HepG2 (cell line): ENCODE results near the gene GPATCH3. TPM values are rescaled to one million over a fixed set of nuclear protein-coding genes. Genes with fewer than 3 reads are reported as not detected.
A peak's percentile ranks its signal among the peaks of the same experiment; 100 is the strongest.

Experiments
- CAMTA2 ChIP-seq: sonication (generic); formaldehyde crosslinking; IDR thresholded peaks from 2 replicates; pipeline ENCODE4 v1.4.0; 2020; ENCODE audit warnings: mild to moderate bottlenecking, missing genetic modification reagents, borderline replicate concordance
- CTCF ChIP-seq: sonication (generic); formaldehyde crosslinking; IDR thresholded peaks from 2 replicates; pipeline ENCODE4 v1.5.0; 2020; ENCODE audit warnings: mild to moderate bottlenecking, missing genetic modification reagents, moderate library complexity
- DZIP1 ChIP-seq: sonication (generic); formaldehyde crosslinking; IDR thresholded peaks from 2 replicates; pipeline ENCODE4 v1.5.0; 2020; ENCODE audit warnings: mild to moderate bottlenecking, missing genetic modification reagents
- FOSL2 ChIP-seq: sonication (generic); formaldehyde crosslinking; IDR thresholded peaks from 2 replicates; pipeline ENCODE4 v1.4.0; 2020; ENCODE audit warnings: missing genetic modification reagents
- HIC2 ChIP-seq: sonication (generic); formaldehyde crosslinking; IDR thresholded peaks from 2 replicates; pipeline ENCODE4 v1.9.0; 2022; ENCODE audit warnings: low read depth, missing genetic modification reagents
- NCOA1 ChIP-seq: sonication (generic); formaldehyde crosslinking; IDR thresholded peaks from 2 replicates; pipeline ENCODE4 v1.9.0; 2021; ENCODE audit warnings: missing genetic modification reagents
- PHF21A ChIP-seq: sonication (generic); formaldehyde crosslinking; IDR thresholded peaks from 2 replicates; pipeline ENCODE4 v1.5.0; 2020; ENCODE audit warnings: mild to moderate bottlenecking, missing genetic modification reagents
- RARA ChIP-seq: IDR thresholded peaks from 2 replicates; pipeline ENCODE4 v1.6.1; 2016; ENCODE audit warnings: missing genetic modification reagents, missing compliant biosample characterization
- RFX5 ChIP-seq: IDR thresholded peaks from 2 replicates; pipeline ENCODE4 v1.6.1; 2011; ENCODE audit warnings: low read depth, low read length, improper control_type of control experiment
- RXRA ChIP-seq: sonication (generic); formaldehyde crosslinking; IDR thresholded peaks from 2 replicates; pipeline ENCODE4 v1.5.1; 2020; ENCODE audit warnings: missing genetic modification reagents
- TOPORS ChIP-seq: sonication (generic); formaldehyde crosslinking; IDR thresholded peaks from 2 replicates; pipeline ENCODE4 v1.8.0; 2023; ENCODE audit warnings: mild to moderate bottlenecking, missing genetic modification reagents
- ZBTB21 ChIP-seq: sonication (generic); formaldehyde crosslinking; IDR thresholded peaks from 2 replicates; pipeline ENCODE4 v1.4.0; 2020; ENCODE audit warnings: missing genetic modification reagents
- ZBTB33 ChIP-seq: sonication (generic); formaldehyde crosslinking; IDR thresholded peaks from 2 replicates; pipeline ENCODE4 v1.4.0; 2020; ENCODE audit warnings: missing genetic modification reagents
- ZNF512 ChIP-seq: sonication (generic); formaldehyde crosslinking; IDR thresholded peaks from 2 replicates; pipeline ENCODE4 v1.4.0; 2020; ENCODE audit warnings: mild to moderate bottlenecking, missing genetic modification reagents
- polyA plus RNA-seq, 8 experiments: library from polyadenylated mRNA; depleted of rRNA in 3 of 8; stranded (reverse) in 7 of 8; unstranded in 1 of 8; fragments of >200 nt; fragmentation: Illumina TruSeq in 4 of 8; extraction: Trizol in 4 of 8; gene quantifications; 2 replicates each; pipeline versions ENCODE4 v1.2.1 to v1.2.3, GENCODE V29; 2011 to 2016; ENCODE audit warnings: low read depth in 4 of 8, missing spikeins in 1 of 8, mixed read lengths in 1 of 8; ENCODE audit not compliant: insufficient read depth in 1 of 8
- total RNA-seq, 5 experiments: library from RNA; depleted of rRNA; stranded (reverse); fragments of >200 nt; fragmentation: Illumina TruSeq; extraction: Trizol; gene quantifications; 2 replicates each; pipeline ENCODE4 v1.2.3, GENCODE V29; 2016; ENCODE audit warnings: low read depth in 1 of 5
- TF ChIP-seq, protein P1 (sequence below): sonication (generic); formaldehyde crosslinking; IDR thresholded peaks from 2 replicates; pipeline ENCODE4 v1.4.0; 2020; ENCODE audit warnings: missing genetic modification reagents

The GPATCH3 gene
- total and polyA plus RNA-seq, 2 of the 13 experiments (the other 11 are each of a cell fraction or from before 2014, with no cell fraction given), result 8.3 to 11.0 TPM

GRCh38 chr1:26848941-26849774, 51.1 kb downstream of the GPATCH3 start (continued):
- peak; percentile 78 for TF ChIP-seq ZBTB33 (CRISPR knock-in tag)
- no peak for TF ChIP-seq CAMTA2 (CRISPR knock-in tag)
- no peak for TF ChIP-seq NCOA1 (CRISPR knock-in tag)
- TF ChIP-seq CTCF (CRISPR knock-in tag), result no peak
- peak; percentile 78; the same call in 1 of the 2 replicates for TF ChIP-seq ZBTB21 (CRISPR knock-in tag)
- TF ChIP-seq RXRA (CRISPR knock-in tag), result peak; percentile 74; the same call in 1 of the 2 replicates
- no peak for TF ChIP-seq DZIP1
- TF ChIP-seq ZNF512 (CRISPR knock-in tag), result no peak
- no peak for TF ChIP-seq RFX5
- TF ChIP-seq RARA (CRISPR knock-in tag), result 0 out of 2 replicates have a peak, but pooled peaks have one; percentile 12
- TF ChIP-seq FOSL2 (CRISPR knock-in tag), result peak; percentile 85
- TF ChIP-seq, protein P1, sequence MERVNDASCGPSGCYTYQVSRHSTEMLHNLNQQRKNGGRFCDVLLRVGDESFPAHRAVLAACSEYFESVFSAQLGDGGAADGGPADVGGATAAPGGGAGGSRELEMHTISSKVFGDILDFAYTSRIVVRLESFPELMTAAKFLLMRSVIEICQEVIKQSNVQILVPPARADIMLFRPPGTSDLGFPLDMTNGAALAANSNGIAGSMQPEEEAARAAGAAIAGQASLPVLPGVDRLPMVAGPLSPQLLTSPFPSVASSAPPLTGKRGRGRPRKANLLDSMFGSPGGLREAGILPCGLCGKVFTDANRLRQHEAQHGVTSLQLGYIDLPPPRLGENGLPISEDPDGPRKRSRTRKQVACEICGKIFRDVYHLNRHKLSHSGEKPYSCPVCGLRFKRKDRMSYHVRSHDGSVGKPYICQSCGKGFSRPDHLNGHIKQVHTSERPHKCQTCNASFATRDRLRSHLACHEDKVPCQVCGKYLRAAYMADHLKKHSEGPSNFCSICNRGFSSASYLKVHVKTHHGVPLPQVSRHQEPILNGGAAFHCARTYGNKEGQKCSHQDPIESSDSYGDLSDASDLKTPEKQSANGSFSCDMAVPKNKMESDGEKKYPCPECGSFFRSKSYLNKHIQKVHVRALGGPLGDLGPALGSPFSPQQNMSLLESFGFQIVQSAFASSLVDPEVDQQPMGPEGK (CRISPR knock-in tag), result peak; percentile 51
- TF ChIP-seq TOPORS (CRISPR knock-in tag), result no peak
- TF ChIP-seq HIC2 (CRISPR knock-in tag), result peak; percentile 96
- no peak for TF ChIP-seq PHF21A
